Cardiac muscle cell (in vitro differentiated cells and primary cell): ENCODE data around the gene GTF2H1. TPM values are rescaled to one million over a fixed set of nuclear protein-coding genes. Genes with fewer than 3 reads are reported as not detected.
A peak's percentile ranks its signal among the peaks of the same experiment; 100 is the strongest.

ENCODE experiments used
- DNase-seq, 2 donors: peaks; one replicate each; pipeline versions ENCODE4 v3.0.0 to v3.0.0-alpha.2; 2010 to 2017; ENCODE audit warnings: low read depth in 1 of 2, low spot score in 1 of 2
- H3K27ac ChIP-seq: fragments of 200-600 bp; sonication (generic); 2 replicates; pipeline ENCODE4 v1.5.1; 2016
- H3K27me3 ChIP-seq: fragments of 200-600 bp; sonication (generic); 2 replicates; pipeline ENCODE4 v1.6.0; 2016; ENCODE audit warnings: control low read depth
- H3K36me3 ChIP-seq: fragments of 200-600 bp; sonication (generic); 2 replicates; pipeline ENCODE4 v1.5.1; 2016; ENCODE audit warnings: control low read depth
- H3K4me1 ChIP-seq: fragments of 200-600 bp; sonication (generic); 2 replicates; pipeline ENCODE4 v1.8.1; 2017; ENCODE audit warnings: low read depth, mild to moderate bottlenecking, mixed run types
- H3K4me3 ChIP-seq: fragments of 200-600 bp; sonication (generic); 2 replicates; pipeline ENCODE4 v1.5.1; 2016; ENCODE audit warnings: mild to moderate bottlenecking
- H3K9me3 ChIP-seq: fragments of 200-600 bp; sonication (generic); 2 replicates; pipeline ENCODE4 v1.5.1; 2017; ENCODE audit warnings: low read depth, mild to moderate bottlenecking, control low read depth
- CTCF ChIP-seq: IDR thresholded peaks from 2 replicates; pipeline ENCODE4 v1.5.1; 2012; ENCODE audit warnings: low read depth, mild to moderate bottlenecking, low read length
- polyA plus RNA-seq: library from polyadenylated mRNA; unstranded; fragments of >200 nt; fragmentation: Nextera tagmentation; extraction: Ambion mirVana; gene quantifications from 2 replicates; pipeline ENCODE4 v1.2.1, GENCODE V29; 2016
- total RNA-seq: library from RNA; depleted of rRNA; stranded (reverse); fragments of >200 nt; gene quantifications from 2 replicates; pipeline ENCODE4 v1.2.3, GENCODE V29; 2016

GTF2H1 gene
- total RNA-seq = 20.6 and 24.6 TPM in 2 replicates
- 25.8 and 26.1 TPM in 2 replicates for polyA plus RNA-seq

- peak; percentile 98 to 99 for DNase-seq
- H3K27me3 ChIP-seq = no peaks in the 10 kb centered on the region
- peak within 1 kb of the TSS; percentile 99 for H3K27ac ChIP-seq
- TF ChIP-seq CTCF = no peak
- no peaks in the 10 kb centered on the region for H3K36me3 ChIP-seq
- H3K4me1 ChIP-seq = peaks cover 12% of the 10 kb centered on the region
- H3K9me3 ChIP-seq = no peaks in the 10 kb centered on the region
- peak within 1 kb of the TSS; percentile 62 for H3K4me3 ChIP-seq
Measured at GRCh38 chr11:18321969-18322711, at the start of gene GTF2H1, which contains the start of gene HPS5. Gene GTF2H1 (plus strand): TSS chr11:18322567. CDS start chr11:18333075, 10,508 bp downstream. Gene HPS5 (minus strand): TSS chr11:18322140. CDS start chr11:18317858, 4,282 bp downstream.

GRCh38 chr11:18277565-18278271 is 44.6 kb upstream of the GTF2H1 start:
- Histone ChIP-seq H3K4me1 (no peaks in the 10 kb centered on the region), H3K27me3 (no peaks in the 10 kb centered on the region), H3K4me3 (no peak overlapping the region), H3K36me3 (peaks cover 9% of the 10 kb centered on the region), H3K9me3 (no peaks in the 10 kb centered on the region), H3K27ac (no peak overlapping the region)
- peak in 1 of 2 donors; percentile 65 for DNase-seq
- TF ChIP-seq CTCF = no peak

GRCh38 chr11:18280438-18281045 is 41.8 kb upstream of the GTF2H1 start:
- H3K9me3 ChIP-seq = no peaks in the 10 kb centered on the region
- TF ChIP-seq CTCF = no peak
- H3K27me3 ChIP-seq = no peaks in the 10 kb centered on the region
- H3K4me1 ChIP-seq = no peaks in the 10 kb centered on the region
- no peak overlapping the region for H3K4me3 ChIP-seq
- peaks cover 20% of the 10 kb centered on the region for H3K36me3 ChIP-seq
- no peak for DNase-seq
- no peak overlapping the region for H3K27ac ChIP-seq

- TF ChIP-seq CTCF = no peak
- no peak for DNase-seq
- H3K9me3 ChIP-seq = no peaks in the 10 kb centered on the region
- no peaks in the 10 kb centered on the region for H3K27me3 ChIP-seq
- no peaks in the 10 kb centered on the region for H3K4me1 ChIP-seq
- no peak overlapping the region for H3K27ac ChIP-seq
- no peak overlapping the region for H3K4me3 ChIP-seq
- peaks cover 26% of the 10 kb centered on the region for H3K36me3 ChIP-seq
Measured at GRCh38 chr11:18282626-18283025, 39.7 kb upstream of the GTF2H1 start.

- H3K4me3 ChIP-seq = no peak overlapping the region
- no peak for DNase-seq
- no peak for TF ChIP-seq CTCF
- H3K27me3 ChIP-seq = no peaks in the 10 kb centered on the region
- peaks cover 33% of the 10 kb centered on the region for H3K36me3 ChIP-seq
- no peaks in the 10 kb centered on the region for H3K4me1 ChIP-seq
- H3K9me3 ChIP-seq = no peaks in the 10 kb centered on the region
- H3K27ac ChIP-seq = no peak overlapping the region
Measured at GRCh38 chr11:18285841-18286240, 36.5 kb upstream of the GTF2H1 start.
